Measurements from ENCODE around the gene ATP10D. TPM values are rescaled to one million over a fixed set of nuclear protein-coding genes. Genes with fewer than 3 reads are reported as not detected.
"Not testable (repeated sequence)": the region's sequence is repeated elsewhere in the genome, so short reads cannot be mapped to it uniquely, and the experiment has no call there.

ATP10D gene
- total and polyA plus RNA-seq, 2 donors (not counting 3 experiments of a cell fraction or from before 2014, with no cell fraction given), result 34.1 to 40.2 TPM

DNA sequence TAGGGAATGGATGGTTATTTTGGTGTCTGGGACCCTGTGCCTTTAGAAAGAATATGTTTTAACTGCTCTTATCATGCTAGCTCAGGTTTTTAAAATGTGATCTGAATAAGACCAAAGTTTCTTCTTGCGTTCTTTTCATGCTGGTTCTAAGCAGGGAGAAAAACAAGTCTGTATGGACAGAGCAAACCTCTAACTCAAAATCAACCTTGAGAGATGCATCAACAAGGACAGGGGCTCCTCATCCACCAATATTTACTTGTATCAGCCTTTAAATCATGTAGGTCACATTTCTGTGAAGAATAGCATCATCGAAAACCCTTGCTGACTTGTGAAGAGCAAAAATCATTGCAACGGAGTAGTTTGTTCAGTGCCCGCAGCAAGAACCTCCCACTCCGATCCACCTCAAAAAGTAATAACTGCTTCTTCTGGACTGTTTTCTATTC lies 1.2 kb downstream of the ATP10D start:
- dilution Hi-C loops (cut with MboI; ENCODE audit: extremely low pct_ligation_motif_present, low sequenced_read_pairs), result no loop called here
- no peak for TF ChIP-seq CTCF (IDR thresholded peaks at IDR 0.05; ENCODE audit: extremely low read depth in 1 of 2, insufficient read depth in 1 of 2, low read depth in 1 of 2, low read length in 2 of 2)
- TF ChIP-seq POLR2AphosphoS5 (IDR thresholded peaks at IDR 0.05; ENCODE audit: insufficient read depth, low read depth, low read length), result no peak
- TF ChIP-seq JUN (IDR thresholded peaks at IDR 0.05; ENCODE audit: borderline replicate concordance, insufficient read depth, insufficient read length, low read depth), result no peak
- no peak for TF ChIP-seq EZH2 (IDR thresholded peaks at IDR 0.05; ENCODE audit: borderline replicate concordance, low read depth, low read length, severe bottlenecking)
- TF ChIP-seq GATA2 (IDR thresholded peaks at IDR 0.05; ENCODE audit: insufficient read depth, insufficient read length, low read depth, low read length), result no peak
- no peak for TF ChIP-seq MYC (IDR thresholded peaks at IDR 0.05; ENCODE audit: low read depth, low read length)
- no peak for TF ChIP-seq MAX (IDR thresholded peaks at IDR 0.05; ENCODE audit: insufficient read depth, insufficient read length)
- no peak for TF ChIP-seq POLR2A (IDR thresholded peaks at IDR 0.05; ENCODE audit: low read depth, low read length)
- no peak for TF ChIP-seq FOS (IDR thresholded peaks at IDR 0.05; ENCODE audit: borderline replicate concordance, insufficient read depth, low read length)
- Histone ChIP-seq H3K9me1 (replicated peaks; ENCODE audit: control insufficient read depth, extremely low read depth, insufficient read depth, low read length) (no peaks in the 10 kb centered on the region), H4K20me1 (replicated peaks; ENCODE audit: control insufficient read depth, extremely low read depth, insufficient read depth, low read length) (no peaks in the 10 kb centered on the region), H3K9ac (replicated peaks; ENCODE audit: extremely low read depth, insufficient read depth, low read length) (peak overlapping the region; percentile 84), H3K4me1 (ENCODE audit: control insufficient read depth, extremely low read depth, insufficient read depth, low read length) (peaks cover 8% of the 10 kb centered on the region), H3K79me2 (ENCODE audit: control insufficient read depth, insufficient read depth, low read length) (peaks cover 5% of the 10 kb centered on the region), H3K27me3 (ENCODE audit: control insufficient read depth in 2 of 2, insufficient read depth in 2 of 2, low read length in 2 of 2) (no peaks in the 10 kb centered on the region), H2AFZ (ENCODE audit: low read depth, low read length) (peak overlapping the region; percentile 41), H3K4me2 (ENCODE audit: insufficient read depth, low read length) (peak overlapping the region; percentile 90), H3K9me3 (replicated peaks; ENCODE audit: control insufficient read depth, insufficient read depth, low read length) (no peaks in the 10 kb centered on the region), H3K36me3 (ENCODE audit: control insufficient read depth in 2 of 2, extremely low read depth in 1 of 2, insufficient read depth in 2 of 2, low read length in 2 of 2) (no peaks in the 10 kb centered on the region), H3K4me3 (replicated peaks in 1 of 3; ENCODE audit: insufficient read depth in 1 of 3, low read depth in 1 of 3, low read length in 3 of 3) (peak overlapping the region; percentile 75 to 83 (median 79)), H3K27ac (ENCODE audit: insufficient read depth, low read depth, low read length) (peak overlapping the region; percentile 77)
- POLR2A ChIA-PET, result interaction anchor here (1.0 kb wide), 1 partner anchor 45 kb away, joined by 3 read pairs; no protein-coding TSS in a partner anchor
- CTCF ChIA-PET, result interaction anchor here (1.6 to 4.4 kb wide), 5 partner anchors 14 to 92 kb away, joined by 4 to 16 read pairs (median 8); partner anchors contain the start of gene COMMD8
- BruUV-seq (replicated peaks), result TSS peak; percentile 52
- peak; percentile 51 for DNase-seq (ENCODE audit: low read depth, low spot score)
- no peak for FAIRE-seq
- intact Hi-C loops (cut with micrococcal nuclease), result loop anchor here (5.0 to 10.0 kb wide), 2 partner anchors 91 to 349 kb away; partner anchors contain the start of gene CORIN

DNA sequence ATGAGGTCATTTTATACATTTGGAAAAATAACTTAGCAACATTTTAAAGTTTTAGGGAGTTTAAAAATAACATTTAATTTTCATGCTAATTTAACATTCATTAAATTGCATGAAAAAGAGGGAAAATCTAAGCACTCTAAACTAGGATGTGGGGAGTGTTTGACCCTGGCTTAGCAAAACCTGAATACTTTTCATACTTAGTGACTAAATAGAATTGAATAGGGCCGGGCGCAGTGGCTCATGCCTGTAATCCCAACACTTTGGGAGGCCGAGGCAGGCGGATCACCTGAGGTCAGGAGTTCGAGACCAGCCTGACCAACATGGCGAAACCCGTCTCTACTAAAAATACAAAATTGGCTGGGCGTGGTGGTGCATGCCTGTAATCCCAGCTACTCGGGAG lies 1.7 kb downstream of the ATP10D start:
- H4K20me1 ChIP-seq (replicated peaks; ENCODE audit: control insufficient read depth, extremely low read depth, insufficient read depth, low read length); H3K9me3 ChIP-seq (replicated peaks; ENCODE audit: control insufficient read depth, insufficient read depth, low read length); H3K9me1 ChIP-seq (replicated peaks; ENCODE audit: control insufficient read depth, extremely low read depth, insufficient read depth, low read length); FAIRE-seq; DNase-seq (ENCODE audit: low read depth, low spot score); BruUV-seq (replicated peaks); H3K27ac ChIP-seq (ENCODE audit: insufficient read depth, low read depth, low read length); H3K4me1 ChIP-seq (ENCODE audit: control insufficient read depth, extremely low read depth, insufficient read depth, low read length); H3K36me3 ChIP-seq (ENCODE audit: control insufficient read depth in 2 of 2, extremely low read depth in 1 of 2, insufficient read depth in 2 of 2, low read length in 2 of 2); CTCF ChIA-PET; H3K79me2 ChIP-seq (ENCODE audit: control insufficient read depth, insufficient read depth, low read length); H2AFZ ChIP-seq (ENCODE audit: low read depth, low read length); dilution Hi-C loops (cut with MboI; ENCODE audit: extremely low pct_ligation_motif_present, low sequenced_read_pairs); H3K27me3 ChIP-seq (ENCODE audit: control insufficient read depth in 2 of 2, insufficient read depth in 2 of 2, low read length in 2 of 2): not testable (repeated sequence)
- H3K4me2 ChIP-seq (ENCODE audit: insufficient read depth, low read length), result peak overlapping the region; percentile 90
- H3K4me3 ChIP-seq (replicated peaks in 1 of 3; ENCODE audit: insufficient read depth in 1 of 3, low read depth in 1 of 3, low read length in 3 of 3), result peak overlapping the region in 2 of 3 experiments; percentile 75 to 83
- POLR2A ChIA-PET, result interaction anchor here (1.0 kb wide), 1 partner anchor 45 kb away, joined by 3 read pairs; no protein-coding TSS in a partner anchor
- intact Hi-C loops (cut with micrococcal nuclease), result loop anchor here (5.0 to 10.0 kb wide), 2 partner anchors 91 to 348 kb away; partner anchors contain the start of gene CORIN
- peak overlapping the region; percentile 84 for H3K9ac ChIP-seq (replicated peaks; ENCODE audit: extremely low read depth, insufficient read depth, low read length)
